Astrocyte of the cerebellum (primary cell): ENCODE results near the gene COMMD7.

Source experiments
- DNase-seq: peaks from one replicate; pipeline ENCODE4 v3.0.0-alpha.2; 2011; ENCODE audit warnings: low read depth
- H3K4me3 ChIP-seq: 2 replicates; pipeline ENCODE4 v1.5.1; 2011; ENCODE audit warnings: mild to moderate bottlenecking, low read depth, low read length, moderate library complexity
- in situ Hi-C: cut with HindIII; loops from 2 replicates; pipeline ENCODE4 v1.10.0; 2017; ENCODE audit warnings: low sequenced_read_pairs
- TF ChIP-seq, protein P1 (sequence below): IDR thresholded peaks from 2 replicates; pipeline ENCODE4 v1.5.1; 2012; ENCODE audit warnings: low read length, low read depth, moderate library complexity, mild to moderate bottlenecking; ENCODE audit errors: missing control alignments

The COMMD7 gene

GRCh38 chr20:32675223-32675975 is 67.9 kb downstream of the COMMD7 start:
- DNase-seq, result no peak
- H3K4me3 ChIP-seq, result no peak overlapping the region
- TF ChIP-seq, protein P1, sequence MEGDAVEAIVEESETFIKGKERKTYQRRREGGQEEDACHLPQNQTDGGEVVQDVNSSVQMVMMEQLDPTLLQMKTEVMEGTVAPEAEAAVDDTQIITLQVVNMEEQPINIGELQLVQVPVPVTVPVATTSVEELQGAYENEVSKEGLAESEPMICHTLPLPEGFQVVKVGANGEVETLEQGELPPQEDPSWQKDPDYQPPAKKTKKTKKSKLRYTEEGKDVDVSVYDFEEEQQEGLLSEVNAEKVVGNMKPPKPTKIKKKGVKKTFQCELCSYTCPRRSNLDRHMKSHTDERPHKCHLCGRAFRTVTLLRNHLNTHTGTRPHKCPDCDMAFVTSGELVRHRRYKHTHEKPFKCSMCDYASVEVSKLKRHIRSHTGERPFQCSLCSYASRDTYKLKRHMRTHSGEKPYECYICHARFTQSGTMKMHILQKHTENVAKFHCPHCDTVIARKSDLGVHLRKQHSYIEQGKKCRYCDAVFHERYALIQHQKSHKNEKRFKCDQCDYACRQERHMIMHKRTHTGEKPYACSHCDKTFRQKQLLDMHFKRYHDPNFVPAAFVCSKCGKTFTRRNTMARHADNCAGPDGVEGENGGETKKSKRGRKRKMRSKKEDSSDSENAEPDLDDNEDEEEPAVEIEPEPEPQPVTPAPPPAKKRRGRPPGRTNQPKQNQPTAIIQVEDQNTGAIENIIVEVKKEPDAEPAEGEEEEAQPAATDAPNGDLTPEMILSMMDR, result no peak
- in situ Hi-C loops, result loop anchor here (5.0 kb wide), 1 partner anchor 102 kb away; no protein-coding TSS in a partner anchor

DNA sequence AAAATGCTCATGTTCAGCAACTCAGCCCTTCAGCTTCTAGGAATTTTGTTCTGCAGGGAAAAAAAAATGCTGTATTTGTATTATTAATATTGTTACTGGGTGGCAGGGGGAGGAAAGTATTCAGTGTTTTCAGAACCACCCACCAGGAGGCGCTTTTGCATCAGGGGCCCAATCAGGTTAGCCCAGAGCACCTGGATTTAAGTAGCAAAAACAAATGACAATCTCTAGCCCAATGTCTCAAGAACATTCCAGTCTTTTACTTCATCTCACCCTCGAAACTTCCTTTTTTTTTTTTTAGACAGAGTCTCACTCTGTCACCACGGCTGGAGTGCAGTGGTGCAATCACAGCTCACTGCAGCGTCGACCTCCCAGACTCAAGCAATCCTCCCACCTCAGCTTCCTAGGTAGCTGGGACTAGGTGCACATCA is 68.9 kb downstream of the COMMD7 start:
- in situ Hi-C loops, result no loop called here
- DNase-seq, result peak; percentile 24
- TF ChIP-seq, protein P1, result peak; percentile 82
- H3K4me3 ChIP-seq, result no peak overlapping the region

DNA sequence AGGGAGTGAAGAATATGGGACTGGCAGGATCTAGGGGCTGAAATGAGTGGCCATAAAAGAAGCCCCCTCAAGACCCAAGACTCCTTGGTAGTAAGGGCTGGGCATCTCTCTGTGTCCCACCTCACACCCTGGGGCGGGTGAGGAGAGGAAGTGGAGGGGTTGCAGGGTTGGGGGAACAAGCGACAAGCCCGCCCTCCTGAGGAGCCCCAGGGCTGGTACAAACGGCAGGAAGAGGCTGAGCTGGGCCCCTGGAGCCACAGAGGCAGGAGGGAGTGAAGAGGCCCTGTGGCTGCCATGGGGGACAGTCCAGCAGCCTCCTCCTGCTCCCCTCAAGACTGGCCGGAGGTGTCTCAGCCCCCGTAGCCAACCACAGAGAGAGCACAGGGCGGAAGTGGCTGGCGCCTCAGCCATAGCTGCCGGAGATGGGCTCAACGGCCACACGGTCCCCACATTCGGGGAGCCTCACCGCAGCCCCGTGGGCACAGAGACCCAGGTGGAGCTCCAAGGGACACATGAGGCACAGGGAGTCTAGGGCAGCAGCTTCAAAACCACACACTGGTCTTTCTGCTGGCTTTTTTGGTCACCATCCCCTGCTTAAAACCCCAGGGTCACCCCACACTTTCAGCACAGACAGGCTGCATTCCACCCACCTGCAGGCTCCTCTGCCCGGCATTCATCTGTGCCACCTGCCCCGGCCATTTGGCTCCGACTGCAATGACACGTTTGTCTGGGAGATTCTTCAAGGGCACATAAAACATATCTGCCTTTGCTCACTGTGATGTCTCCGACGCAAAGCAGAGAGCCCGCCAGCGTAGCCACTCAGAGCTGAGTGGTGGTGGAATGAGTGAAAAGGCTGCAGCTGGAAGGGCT is 70.0 kb downstream of the COMMD7 start:
- H3K4me3 ChIP-seq, result no peak overlapping the region
- in situ Hi-C loops, result no loop called here
- no peak for DNase-seq
- TF ChIP-seq, protein P1, result no peak

GRCh38 chr20:32672394-32672981 is 70.8 kb downstream of the COMMD7 start:
- TF ChIP-seq, protein P1, result no peak
- DNase-seq, result no peak
- H3K4me3 ChIP-seq, result no peak overlapping the region
- in situ Hi-C loops, result no loop called here

- no peak for DNase-seq
- in situ Hi-C loops, result no loop called here
- H3K4me3 ChIP-seq, result no peak overlapping the region
- TF ChIP-seq, protein P1, result no peak
Observed at GRCh38 chr20:32670773-32671455, 72.4 kb downstream of the COMMD7 start.

DNA sequence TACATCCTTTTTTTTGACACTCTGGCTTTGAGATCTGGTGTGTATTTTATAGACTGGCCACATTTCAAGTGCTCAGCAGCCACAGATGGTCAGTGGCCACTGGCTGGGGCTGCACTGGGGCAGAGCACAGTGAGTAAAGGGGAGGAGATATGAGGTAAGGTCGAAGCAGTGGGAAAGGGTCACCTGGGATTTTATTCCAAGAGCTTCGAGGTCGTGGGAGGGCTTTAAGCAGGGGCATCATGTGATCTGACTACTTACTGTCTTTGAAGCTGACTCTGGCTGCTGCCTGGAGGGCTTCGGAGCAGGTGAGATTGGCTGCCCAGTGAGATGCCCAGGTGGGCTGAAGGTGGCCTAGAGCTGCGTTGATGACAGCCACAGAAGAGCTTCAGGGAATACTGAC is 76.2 kb downstream of the COMMD7 start:
- H3K4me3 ChIP-seq, result no peak overlapping the region
- TF ChIP-seq, protein P1, result no peak
- DNase-seq, result no peak
- in situ Hi-C loops, result no loop called here
